Cardiac muscle cell (in vitro differentiated cells and primary cell): Measurements from ENCODE around the gene CTNNBL1. TPM values are rescaled to one million over a fixed set of nuclear protein-coding genes. Genes with fewer than 3 reads are reported as not detected.

Source experiments
- DNase-seq, 2 donors: peaks; one replicate each; pipeline versions ENCODE4 v3.0.0 to v3.0.0-alpha.2; 2010 to 2017; ENCODE audit warnings: low read depth in 1 of 2, low spot score in 1 of 2
- H3K27ac ChIP-seq: fragments of 200-600 bp; sonication (generic); 2 replicates; pipeline ENCODE4 v1.5.1; 2016
- H3K27me3 ChIP-seq: fragments of 200-600 bp; sonication (generic); 2 replicates; pipeline ENCODE4 v1.6.0; 2016; ENCODE audit warnings: control low read depth
- H3K36me3 ChIP-seq: fragments of 200-600 bp; sonication (generic); 2 replicates; pipeline ENCODE4 v1.5.1; 2016; ENCODE audit warnings: control low read depth
- H3K4me1 ChIP-seq: fragments of 200-600 bp; sonication (generic); 2 replicates; pipeline ENCODE4 v1.8.1; 2017; ENCODE audit warnings: low read depth, mild to moderate bottlenecking, mixed run types
- H3K4me3 ChIP-seq: fragments of 200-600 bp; sonication (generic); 2 replicates; pipeline ENCODE4 v1.5.1; 2016; ENCODE audit warnings: mild to moderate bottlenecking
- H3K9me3 ChIP-seq: fragments of 200-600 bp; sonication (generic); 2 replicates; pipeline ENCODE4 v1.5.1; 2017; ENCODE audit warnings: low read depth, mild to moderate bottlenecking, control low read depth
- polyA plus RNA-seq: library from polyadenylated mRNA; unstranded; fragments of >200 nt; fragmentation: Nextera tagmentation; extraction: Ambion mirVana; gene quantifications from 2 replicates; pipeline ENCODE4 v1.2.1, GENCODE V29; 2016
- total RNA-seq: library from RNA; depleted of rRNA; stranded (reverse); fragments of >200 nt; gene quantifications from 2 replicates; pipeline ENCODE4 v1.2.3, GENCODE V29; 2016
- TF ChIP-seq, protein P1 (sequence below): IDR thresholded peaks from 2 replicates; pipeline ENCODE4 v1.5.1; 2012; ENCODE audit warnings: low read depth, mild to moderate bottlenecking, low read length

The CTNNBL1 gene
- total and polyA plus RNA-seq, 2 experiments from 2014 or later: 37.0 to 68.6 TPM

DNA sequence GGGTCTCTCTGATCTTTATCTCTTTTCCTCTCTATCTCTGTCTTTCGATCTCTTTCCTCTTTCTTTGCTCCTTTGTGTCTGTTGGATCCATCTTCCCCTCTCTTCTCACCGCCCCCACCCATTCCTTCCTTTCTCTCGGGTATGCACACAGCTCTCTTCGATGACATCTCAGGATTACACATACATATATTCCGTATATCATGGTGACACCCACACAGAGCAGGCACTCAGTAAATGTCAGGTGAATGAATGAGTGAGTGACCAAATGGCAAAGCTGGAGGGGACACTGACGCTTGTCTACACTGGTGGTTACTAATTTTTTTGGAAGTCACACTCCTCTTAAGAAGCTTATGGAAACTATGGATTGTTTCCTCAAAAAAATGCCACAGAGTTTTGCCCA is 219.0 kb downstream of the CTNNBL1 start:
- no peak overlapping the region for H3K4me3 ChIP-seq
- peak overlapping the region; percentile 92 for H3K27ac ChIP-seq
- no peaks in the 10 kb centered on the region for H3K36me3 ChIP-seq
- H3K27me3 ChIP-seq: no peaks in the 10 kb centered on the region
- H3K4me1 ChIP-seq: peaks cover 50% of the 10 kb centered on the region
- TF ChIP-seq, protein P1, sequence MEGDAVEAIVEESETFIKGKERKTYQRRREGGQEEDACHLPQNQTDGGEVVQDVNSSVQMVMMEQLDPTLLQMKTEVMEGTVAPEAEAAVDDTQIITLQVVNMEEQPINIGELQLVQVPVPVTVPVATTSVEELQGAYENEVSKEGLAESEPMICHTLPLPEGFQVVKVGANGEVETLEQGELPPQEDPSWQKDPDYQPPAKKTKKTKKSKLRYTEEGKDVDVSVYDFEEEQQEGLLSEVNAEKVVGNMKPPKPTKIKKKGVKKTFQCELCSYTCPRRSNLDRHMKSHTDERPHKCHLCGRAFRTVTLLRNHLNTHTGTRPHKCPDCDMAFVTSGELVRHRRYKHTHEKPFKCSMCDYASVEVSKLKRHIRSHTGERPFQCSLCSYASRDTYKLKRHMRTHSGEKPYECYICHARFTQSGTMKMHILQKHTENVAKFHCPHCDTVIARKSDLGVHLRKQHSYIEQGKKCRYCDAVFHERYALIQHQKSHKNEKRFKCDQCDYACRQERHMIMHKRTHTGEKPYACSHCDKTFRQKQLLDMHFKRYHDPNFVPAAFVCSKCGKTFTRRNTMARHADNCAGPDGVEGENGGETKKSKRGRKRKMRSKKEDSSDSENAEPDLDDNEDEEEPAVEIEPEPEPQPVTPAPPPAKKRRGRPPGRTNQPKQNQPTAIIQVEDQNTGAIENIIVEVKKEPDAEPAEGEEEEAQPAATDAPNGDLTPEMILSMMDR: no peak
- H3K9me3 ChIP-seq: no peaks in the 10 kb centered on the region
- no peak for DNase-seq

DNA sequence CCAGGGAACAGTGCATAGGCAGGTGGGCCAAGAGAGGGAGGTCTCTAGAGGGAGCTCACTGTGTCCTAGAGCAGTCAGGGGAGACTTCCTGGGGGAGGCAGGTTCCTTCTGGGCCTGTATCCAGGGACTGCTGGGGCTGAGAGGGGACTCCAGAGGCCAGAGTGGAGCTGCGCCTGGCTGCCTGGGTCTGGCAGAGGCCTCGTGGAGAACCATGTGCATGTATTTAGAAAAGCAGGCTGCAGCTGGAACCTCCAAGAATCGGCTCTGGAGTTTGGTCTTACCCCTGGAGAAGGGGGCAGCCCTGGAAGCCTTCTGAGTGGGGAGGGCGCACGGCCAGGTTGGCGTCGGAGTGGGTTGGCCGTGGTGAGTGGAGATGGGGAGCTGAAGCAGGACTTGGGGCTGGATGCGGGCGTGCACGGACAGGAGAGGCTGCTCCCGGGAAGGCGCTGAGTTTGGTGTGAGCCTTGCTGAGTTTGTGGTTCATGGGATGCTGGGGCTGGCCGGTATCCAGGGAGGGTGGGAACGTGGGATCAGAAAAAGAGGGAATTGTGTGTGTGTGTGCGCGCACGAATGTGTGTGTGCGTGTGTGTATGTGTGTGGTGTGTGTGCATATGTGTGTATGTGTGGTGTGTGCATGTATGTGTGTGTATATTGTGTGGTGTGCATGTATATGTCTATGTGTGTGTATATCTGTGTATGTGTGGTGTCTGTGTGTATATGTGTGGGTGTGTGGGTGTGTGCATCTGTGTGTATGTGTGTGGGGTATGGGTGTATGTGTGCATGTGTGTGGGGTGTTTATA is 219.9 kb downstream of the CTNNBL1 start:
- Histone ChIP-seq H3K36me3 (no peaks in the 10 kb centered on the region), H3K4me1 (peaks cover 50% of the 10 kb centered on the region), H3K27me3 (no peaks in the 10 kb centered on the region), H3K27ac (peak overlapping the region; percentile 92), H3K4me3 (no peak overlapping the region), H3K9me3 (no peaks in the 10 kb centered on the region)
- TF ChIP-seq, protein P1: no peak
- DNase-seq: no peak

DNA sequence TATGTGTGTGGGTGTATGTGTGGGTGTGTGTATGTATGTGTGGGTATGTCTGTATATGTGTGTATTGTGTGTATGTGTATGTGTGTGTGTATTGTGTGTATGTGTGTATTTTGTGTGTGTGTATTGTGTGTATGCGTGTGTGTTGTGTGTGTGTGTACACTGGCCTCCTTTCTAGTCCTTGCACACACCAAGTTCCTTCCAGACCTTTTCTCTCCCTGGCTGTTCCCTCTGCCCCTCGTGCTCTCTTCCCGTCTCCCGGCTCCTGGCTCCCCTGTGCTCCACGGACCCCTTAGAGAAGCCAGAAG is 220.5 kb downstream of the CTNNBL1 start:
- Histone ChIP-seq H3K27ac (peak overlapping the region; percentile 92), H3K36me3 (no peaks in the 10 kb centered on the region), H3K9me3 (no peaks in the 10 kb centered on the region), H3K4me3 (no peak overlapping the region), H3K4me1 (peaks cover 55% of the 10 kb centered on the region), H3K27me3 (no peaks in the 10 kb centered on the region)
- DNase-seq: no peak
- TF ChIP-seq, protein P1: no peak

DNA sequence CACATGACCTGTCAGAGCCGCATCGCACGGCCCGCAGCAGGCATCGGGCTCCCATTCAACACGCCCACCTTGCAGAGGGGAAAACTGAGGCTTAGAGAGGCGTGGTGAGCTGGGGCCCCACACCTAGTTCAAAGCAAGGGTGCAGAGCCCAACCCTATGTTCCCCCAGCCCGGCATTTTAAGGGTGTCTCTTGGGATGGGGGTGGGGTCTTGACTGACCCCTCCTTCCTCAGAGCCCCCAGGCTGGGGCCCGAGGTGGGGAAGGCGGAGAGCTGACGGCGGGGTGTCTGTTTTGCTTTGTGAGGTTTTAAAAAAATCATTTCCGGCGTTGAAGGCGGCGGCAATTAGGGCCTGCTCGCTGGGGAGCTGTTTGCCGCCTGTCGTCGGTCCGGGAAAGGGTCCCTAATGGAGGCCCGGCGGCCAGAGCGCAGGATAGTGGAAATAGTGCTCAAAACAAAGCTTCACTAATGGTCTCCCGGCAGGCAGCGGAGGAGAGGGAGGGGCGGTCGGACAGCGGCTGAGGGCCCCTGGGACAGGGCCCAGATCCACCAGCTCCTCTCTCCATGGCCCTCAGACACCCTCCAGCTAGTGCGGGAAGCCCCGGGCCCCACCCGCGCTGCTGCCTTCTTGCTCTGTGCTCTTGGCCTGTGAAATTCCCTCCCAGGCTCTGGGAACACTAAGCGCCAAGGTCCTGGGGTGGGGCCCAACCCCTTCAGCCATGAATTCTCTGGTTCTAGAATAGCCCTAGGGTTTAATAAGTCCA is 221.0 kb downstream of the CTNNBL1 start:
- Histone ChIP-seq H3K9me3 (no peaks in the 10 kb centered on the region), H3K36me3 (no peaks in the 10 kb centered on the region), H3K4me1 (peaks cover 60% of the 10 kb centered on the region), H3K4me3 (peak overlapping the region; percentile 19), H3K27ac (peak overlapping the region; percentile 92), H3K27me3 (no peaks in the 10 kb centered on the region)
- TF ChIP-seq, protein P1: no peak
- peak; percentile 16 to 76 for DNase-seq

DNA sequence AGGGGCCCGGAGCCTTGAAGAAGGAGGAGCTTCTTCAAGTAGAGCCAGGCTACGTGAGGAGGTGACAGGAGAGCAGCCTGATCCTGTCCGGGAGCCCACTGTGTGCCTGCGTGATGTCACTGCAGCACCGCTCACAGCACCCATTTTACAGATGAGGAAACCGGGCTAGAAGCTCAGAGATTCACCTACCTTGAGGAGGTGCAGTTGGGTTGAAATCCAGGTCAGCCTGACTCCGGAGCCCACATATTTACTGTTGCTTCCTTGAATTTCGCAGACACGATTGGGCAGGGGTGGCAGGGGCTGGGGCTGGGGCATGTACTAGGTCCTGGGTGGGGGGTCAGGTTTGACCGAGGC is 221.6 kb downstream of the CTNNBL1 start:
- Histone ChIP-seq H3K27ac (peak overlapping the region; percentile 92), H3K36me3 (no peaks in the 10 kb centered on the region), H3K27me3 (no peaks in the 10 kb centered on the region), H3K4me3 (peak overlapping the region; percentile 19), H3K4me1 (peaks cover 62% of the 10 kb centered on the region), H3K9me3 (no peaks in the 10 kb centered on the region)
- TF ChIP-seq, protein P1: no peak
- no peak for DNase-seq
